Tibial nerve (tissue), 4 donors: Measurements from ENCODE around the gene RANBP9.

Experiments
- EP300 ChIP-seq, 2 donors: sonication (generic); formaldehyde crosslinking; IDR thresholded peaks; one replicate each; pipeline ENCODE4 v1.6.1; 2017; ENCODE audit warnings: antibody characterized with exemption in 2 of 2, mild to moderate bottlenecking in 1 of 2
- POLR2A ChIP-seq, 2 donors: fragments of 450-650 bp; IDR thresholded peaks; one replicate each; pipeline ENCODE4 v1.6.1; 2017; ENCODE audit warnings: antibody characterized with exemption in 2 of 2, mild to moderate bottlenecking in 2 of 2, moderate library complexity in 2 of 2
- TF ChIP-seq, protein P1 (sequence below), 5 experiments: fragments of 200-600 bp in 3 of 5; fragments of 450-650 bp in 2 of 5; sonication (generic) in 3 of 5; IDR thresholded peaks; one replicate each; pipeline ENCODE4 v1.5.1; 2016 to 2019; ENCODE audit warnings: antibody characterized with exemption in 5 of 5, mild to moderate bottlenecking in 3 of 5, moderate library complexity in 2 of 5

DNA sequence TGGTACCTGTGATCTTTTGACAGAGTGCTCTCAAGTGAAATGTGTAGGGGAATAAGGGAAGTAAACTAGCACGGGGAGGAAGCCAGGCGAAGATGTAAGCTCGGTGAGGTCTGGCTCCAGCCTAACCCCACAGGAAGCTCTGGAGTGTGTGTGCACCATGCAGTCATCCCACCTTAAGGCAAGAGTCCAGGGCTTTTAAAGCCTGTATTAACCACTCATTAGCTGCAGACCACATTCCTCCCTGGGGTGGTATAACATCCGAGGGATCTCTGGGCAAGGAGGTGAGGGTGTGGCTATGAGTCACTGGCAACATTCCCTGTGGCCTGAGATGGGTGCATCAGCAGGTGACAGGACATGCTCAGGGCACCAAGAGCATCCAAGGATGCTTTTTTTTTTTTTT, 12.5 kb upstream of the RANBP9 start:
- TF ChIP-seq, protein P1, sequence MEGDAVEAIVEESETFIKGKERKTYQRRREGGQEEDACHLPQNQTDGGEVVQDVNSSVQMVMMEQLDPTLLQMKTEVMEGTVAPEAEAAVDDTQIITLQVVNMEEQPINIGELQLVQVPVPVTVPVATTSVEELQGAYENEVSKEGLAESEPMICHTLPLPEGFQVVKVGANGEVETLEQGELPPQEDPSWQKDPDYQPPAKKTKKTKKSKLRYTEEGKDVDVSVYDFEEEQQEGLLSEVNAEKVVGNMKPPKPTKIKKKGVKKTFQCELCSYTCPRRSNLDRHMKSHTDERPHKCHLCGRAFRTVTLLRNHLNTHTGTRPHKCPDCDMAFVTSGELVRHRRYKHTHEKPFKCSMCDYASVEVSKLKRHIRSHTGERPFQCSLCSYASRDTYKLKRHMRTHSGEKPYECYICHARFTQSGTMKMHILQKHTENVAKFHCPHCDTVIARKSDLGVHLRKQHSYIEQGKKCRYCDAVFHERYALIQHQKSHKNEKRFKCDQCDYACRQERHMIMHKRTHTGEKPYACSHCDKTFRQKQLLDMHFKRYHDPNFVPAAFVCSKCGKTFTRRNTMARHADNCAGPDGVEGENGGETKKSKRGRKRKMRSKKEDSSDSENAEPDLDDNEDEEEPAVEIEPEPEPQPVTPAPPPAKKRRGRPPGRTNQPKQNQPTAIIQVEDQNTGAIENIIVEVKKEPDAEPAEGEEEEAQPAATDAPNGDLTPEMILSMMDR (IDR thresholded peaks at IDR 0.05): no peak
- no peak for TF ChIP-seq POLR2A (IDR thresholded peaks at IDR 0.05)
- TF ChIP-seq EP300 (IDR thresholded peaks at IDR 0.05): no peak
